NCI-H1417 treated with DMSO at 0.1 percent for 48 hours (cell line): ENCODE measurements around the gene NUCB2.
"Not testable (repeated sequence)": the region's sequence is repeated elsewhere in the genome, so short reads cannot be mapped to it uniquely, and the experiment has no call there.

Source experiments
- DNase-seq: peaks from one replicate; lab custom pipeline; 2025; lab: John Stamatoyannopoulos, UW

NUCB2 gene

DNA sequence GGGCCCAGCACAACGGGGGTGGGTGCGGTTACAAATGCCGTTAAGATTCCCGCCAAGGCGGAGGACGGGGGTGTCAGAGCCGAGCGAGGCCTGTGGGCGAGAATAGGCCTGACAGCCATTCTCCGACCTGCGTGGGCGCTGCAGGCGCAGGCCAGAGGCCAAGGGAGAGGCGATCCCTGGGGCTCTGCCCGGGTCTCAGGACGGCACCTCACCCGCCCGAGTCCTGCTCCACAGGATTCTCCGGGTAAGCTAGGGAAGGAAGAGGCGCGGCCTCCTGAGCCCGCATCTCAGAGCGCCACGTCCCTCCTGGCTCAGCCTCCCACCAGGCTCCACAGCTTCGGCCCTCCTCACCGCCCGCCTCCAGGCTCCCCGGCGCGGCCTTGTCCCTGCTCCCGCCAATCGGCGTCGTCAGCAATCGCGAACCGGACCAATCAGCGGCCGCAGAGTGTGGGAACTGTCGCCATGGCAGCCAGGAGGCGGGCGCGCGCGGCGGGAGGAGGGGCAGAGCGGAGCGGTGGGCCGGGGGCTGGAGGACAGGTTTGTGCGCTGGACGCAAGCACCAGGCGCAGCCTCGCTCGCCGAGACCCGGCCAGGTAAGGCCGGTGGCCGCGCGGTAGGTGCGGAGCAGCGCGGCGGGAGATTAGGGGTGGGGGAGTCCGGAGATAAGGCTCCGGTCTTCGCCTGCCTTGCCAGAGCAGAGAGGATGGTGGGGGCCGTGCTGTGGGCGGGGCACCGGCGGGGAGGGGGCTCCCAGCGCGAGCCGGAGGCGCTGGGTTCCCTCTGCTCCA is at the start of gene NUCB2:
Gene NUCB2 (plus strand): TSS at position 504 of the 788 bp plus-strand sequence. CDS start 18,585 bp downstream, outside the sequence.
- peak; percentile 91 for DNase-seq

DNA sequence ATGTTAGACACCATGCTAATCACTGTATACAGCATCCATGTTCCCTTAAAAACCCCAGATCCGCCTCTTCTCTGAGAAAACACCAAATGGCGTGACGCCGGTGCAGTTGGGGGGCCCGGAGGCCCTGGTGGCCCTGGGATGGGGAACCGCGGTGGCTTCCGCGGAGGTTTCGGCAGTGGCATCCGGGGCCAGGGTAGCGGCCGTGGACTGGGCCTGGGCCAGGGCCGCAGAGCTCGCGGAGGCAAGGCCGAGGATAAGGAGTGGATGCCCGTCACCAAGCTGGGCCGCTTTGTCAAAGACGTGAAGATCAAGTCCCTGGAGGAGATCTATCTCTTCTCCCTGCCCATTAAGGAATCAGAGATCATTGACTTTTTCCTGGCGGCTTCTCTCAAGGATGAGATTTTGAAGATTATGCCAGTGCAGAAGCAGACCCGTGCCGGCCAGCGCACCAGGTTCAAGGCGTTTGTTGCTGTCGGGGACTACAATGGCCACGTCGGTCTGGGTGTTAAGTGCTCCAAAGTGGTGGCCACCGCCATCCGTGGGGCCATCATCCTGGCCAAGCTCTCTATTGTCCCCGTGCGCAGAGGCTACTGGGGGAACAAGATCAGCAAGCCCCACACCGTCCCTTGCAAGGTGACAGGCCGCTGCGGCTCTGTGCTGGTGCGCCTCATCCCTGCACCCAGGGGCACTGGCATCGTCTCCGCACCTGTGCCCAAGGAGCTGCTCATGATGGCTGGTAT is 48.2 kb upstream of the NUCB2 start:
- DNase-seq: not testable (repeated sequence)

- no peak for DNase-seq
These were observed 46.9 kb upstream of the NUCB2 start for GRCh38 chr11:17229481-17230152.

GRCh38 chr11:17230867-17231851 is 45.4 kb upstream of the NUCB2 start:
- no peak for DNase-seq

DNA sequence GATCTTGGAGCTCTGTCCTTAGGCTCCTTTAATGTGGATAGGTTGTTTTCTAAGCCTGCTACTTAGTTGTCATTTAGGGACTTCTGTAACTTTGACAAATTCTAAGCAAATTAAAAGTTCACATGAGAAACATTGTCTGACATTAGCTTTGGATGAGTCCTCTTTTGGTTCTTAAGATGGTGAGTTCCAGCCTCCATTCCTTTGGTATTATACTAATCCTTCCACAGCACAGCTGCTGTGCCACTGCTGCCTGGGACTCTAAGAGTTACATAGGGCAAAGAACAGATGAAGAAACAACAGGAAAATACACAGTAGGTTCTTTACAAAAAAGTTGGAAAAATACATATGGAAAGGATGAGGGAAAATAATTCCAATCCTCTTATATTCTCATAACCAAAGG is 43.4 kb upstream of the NUCB2 start:
- no peak for DNase-seq

- no peak for DNase-seq
These were observed 38.2 kb upstream of the NUCB2 start for GRCh38 chr11:17238377-17238776.

GRCh38 chr11:17239927-17240326 is 36.6 kb upstream of the NUCB2 start:
- DNase-seq: not testable (repeated sequence)

- no peak for DNase-seq
These were observed 35.8 kb upstream of the NUCB2 start for GRCh38 chr11:17240780-17241179.

DNA sequence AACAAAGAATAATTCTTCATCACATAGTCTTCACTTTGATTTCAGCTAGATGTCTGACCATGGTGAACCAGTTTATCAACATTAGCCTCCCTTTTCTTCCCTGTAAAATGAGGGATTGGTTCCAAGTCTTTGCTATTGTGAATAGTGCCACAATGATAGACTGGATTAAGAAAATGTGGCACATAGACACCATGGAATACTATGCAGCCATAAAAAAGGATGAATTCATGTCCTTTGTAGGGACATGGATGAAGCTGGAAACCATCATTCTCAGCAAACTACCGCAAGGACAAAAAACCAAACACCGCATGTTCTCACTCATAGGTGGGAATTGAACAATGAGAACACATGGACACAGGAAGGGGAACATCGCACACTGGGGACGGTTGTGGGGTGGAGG is 33.6 kb upstream of the NUCB2 start:
- not testable (repeated sequence) for DNase-seq

GRCh38 chr11:17244046-17244445 is 32.5 kb upstream of the NUCB2 start:
- DNase-seq: no peak

DNA sequence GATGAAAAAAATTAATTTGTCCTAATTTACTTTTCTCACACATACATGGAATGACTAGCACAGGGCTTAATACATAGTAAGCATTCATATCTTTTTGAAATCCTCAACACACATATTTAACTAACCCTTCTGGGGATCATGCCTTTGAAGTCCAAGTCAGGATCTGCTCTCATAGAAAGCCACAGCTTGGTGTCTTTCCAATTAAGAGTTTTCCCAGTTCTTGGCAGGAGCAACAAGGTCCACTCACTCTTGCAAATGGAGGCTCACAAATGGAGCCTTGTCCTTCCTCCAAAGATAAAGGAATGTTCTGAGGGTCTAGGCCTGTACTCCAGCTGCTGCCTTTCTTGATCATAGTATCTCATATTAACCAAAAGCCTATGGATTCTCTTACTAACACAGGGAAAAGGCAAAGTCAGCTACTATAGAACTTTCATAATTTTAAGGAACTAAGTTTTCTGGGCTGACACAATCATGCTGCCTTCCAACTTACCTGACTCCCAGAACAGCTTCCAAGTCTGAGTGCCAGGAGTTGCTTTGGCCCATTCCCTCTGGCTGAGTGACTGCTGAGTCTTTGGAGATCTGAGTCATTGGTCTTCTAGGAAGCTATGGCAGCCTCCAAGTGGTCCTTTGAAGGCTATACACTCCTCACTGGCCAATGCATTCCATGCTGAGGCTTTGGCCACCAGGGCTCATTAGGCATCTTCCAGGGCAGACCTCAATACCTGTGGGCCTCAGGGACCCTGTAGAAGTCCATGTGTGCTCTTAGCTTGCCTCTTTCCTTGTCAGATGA is 25.8 kb upstream of the NUCB2 start:
- no peak for DNase-seq

- no peak for DNase-seq
These were observed 23.8 kb upstream of the NUCB2 start for GRCh38 chr11:17252704-17253103.

GRCh38 chr11:17256512-17256911 is 20.0 kb upstream of the NUCB2 start:
- no peak for DNase-seq

- no peak for DNase-seq
These were observed 19.3 kb upstream of the NUCB2 start for GRCh38 chr11:17257196-17257595.

GRCh38 chr11:17258670-17259069 is 17.9 kb upstream of the NUCB2 start:
- DNase-seq: no peak

DNA sequence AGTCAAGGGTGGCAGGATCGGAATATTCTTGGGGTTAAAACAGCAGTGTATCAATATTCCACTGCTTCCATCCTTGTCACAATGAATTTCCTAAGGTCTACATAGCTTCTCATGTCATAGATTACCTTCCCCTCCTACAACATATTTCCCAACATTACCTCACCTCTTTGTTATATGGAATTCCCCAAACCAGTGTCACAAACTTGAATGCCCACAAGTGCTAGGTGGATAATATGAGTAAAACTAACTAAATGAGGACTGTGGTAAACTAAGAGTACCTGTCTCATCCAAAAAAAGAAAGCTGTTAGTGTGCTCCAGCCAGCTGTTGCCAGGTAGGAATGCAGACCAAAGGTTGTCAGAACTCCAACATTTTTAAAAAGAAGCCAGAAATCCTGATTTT is 17.0 kb upstream of the NUCB2 start:
- no peak for DNase-seq

GRCh38 chr11:17260020-17260419 is 16.5 kb upstream of the NUCB2 start:
- DNase-seq: no peak

- DNase-seq: no peak
These were observed 12.8 kb upstream of the NUCB2 start for GRCh38 chr11:17263769-17264168.

GRCh38 chr11:17266781-17267180 is 9.8 kb upstream of the NUCB2 start:
- DNase-seq: no peak

DNA sequence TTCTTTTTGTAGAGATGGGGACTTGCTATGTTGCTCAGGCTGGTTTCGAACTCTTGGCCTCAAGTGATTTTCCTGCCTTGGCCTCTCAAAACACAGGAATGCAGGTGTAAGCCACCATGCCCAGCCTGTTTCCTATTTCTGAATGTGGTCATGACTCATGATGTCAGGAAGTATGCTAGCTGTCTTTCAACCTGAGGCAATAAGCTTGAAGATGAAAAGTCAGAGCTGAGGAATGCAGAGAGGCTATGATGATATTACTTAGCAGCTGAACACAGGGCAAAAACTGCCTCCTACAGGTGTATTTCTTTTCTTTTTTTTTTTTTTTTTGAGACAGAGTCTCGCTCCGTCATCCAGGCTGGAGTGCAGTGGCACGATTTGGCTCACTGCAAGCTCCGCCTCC is 9.0 kb upstream of the NUCB2 start:
- no peak for DNase-seq

GRCh38 chr11:17268500-17268899 is 8.0 kb upstream of the NUCB2 start:
- DNase-seq: not testable (repeated sequence)
